GM20431 (cell line): ENCODE results near the gene NOL4L.
"Not testable (repeated sequence)": the region's sequence is repeated elsewhere in the genome, so short reads cannot be mapped to it uniquely, and the experiment has no call there.

Experiments used
- in situ Hi-C: fragments of 300-500 bp; cut with MseI, MboI; formaldehyde crosslinking; loops from one replicate; pipeline ENCODE4 v1.15.0; 2020; ENCODE audit warnings: low sequenced_read_pairs; ENCODE audit not compliant: unreplicated experiment

The NOL4L gene

DNA sequence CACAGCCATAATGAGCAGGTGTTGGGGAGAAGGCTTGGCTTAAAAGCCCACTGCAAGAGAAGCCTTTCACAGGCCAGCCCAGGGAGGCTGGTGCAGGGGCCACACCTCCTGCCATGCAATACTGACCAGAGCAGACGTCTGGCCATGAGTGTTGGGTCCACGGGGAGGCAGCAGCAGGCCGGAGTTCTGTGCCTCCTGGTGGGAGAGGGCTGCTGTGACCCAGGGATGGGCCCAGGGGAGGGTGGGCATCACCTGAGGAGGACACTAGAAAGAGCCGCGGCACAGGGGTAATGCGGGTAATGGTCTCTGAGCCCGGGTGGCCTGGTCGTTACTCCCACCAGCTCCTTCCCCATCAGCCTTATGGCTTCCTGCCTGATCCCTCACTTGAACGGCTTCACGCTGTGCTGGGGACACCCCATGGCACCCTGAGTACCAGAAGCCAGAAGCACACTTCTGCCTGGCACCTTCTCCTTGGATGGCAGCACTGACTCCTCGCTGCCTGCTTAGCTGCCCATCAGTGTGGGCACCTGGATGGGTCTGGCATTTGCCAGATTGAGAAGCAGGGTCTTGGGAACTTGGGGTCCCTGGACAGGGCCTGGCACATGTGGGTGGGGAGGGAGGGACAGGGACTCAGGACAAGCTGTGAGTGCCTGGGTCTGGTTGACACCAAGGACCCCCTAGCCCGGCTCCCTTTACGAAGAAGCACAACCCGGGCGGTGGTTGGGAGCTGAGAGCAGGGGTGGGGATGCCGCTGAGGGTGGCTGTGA lies 118.2 kb downstream of the NOL4L start:
- in situ Hi-C loops = no loop called here

DNA sequence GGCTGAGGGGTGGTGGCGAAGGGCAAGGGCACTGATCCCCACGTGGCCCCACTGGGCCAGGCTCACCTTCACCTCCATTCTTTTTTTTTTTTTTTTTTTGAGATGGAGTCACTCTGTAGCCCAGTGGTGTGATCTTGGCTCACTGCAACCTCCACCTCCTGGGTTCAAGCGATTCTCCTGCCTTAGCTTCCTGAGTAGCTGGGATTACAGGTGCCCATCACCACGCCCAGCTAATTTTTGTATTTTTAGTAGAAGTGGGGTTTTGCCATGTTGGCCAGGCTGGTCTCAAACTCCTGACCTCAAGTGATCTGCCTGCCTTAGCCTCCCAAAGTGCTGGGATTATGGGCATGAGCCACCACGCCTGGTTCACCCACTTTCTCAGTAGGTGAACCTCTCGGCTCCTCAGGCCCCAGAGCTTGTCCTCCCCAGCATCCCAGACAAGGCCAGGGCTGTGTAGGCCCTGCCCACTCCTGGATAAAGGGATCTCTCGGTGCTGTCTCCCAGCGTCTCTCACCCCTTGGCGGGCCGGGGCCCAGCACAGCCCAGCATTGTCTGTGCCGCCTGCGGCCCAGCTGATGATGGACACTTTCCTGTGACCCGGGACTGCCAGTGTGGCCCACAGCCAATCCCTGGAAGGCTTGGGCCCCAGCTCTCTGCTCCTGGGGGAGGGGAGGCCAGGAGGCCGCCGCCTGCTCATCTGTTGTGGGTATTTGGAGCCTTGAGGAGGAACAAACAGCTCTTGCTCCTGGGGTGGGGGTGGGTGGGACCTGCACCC lies 119.0 kb downstream of the NOL4L start:
- in situ Hi-C loops = not testable (repeated sequence)

DNA sequence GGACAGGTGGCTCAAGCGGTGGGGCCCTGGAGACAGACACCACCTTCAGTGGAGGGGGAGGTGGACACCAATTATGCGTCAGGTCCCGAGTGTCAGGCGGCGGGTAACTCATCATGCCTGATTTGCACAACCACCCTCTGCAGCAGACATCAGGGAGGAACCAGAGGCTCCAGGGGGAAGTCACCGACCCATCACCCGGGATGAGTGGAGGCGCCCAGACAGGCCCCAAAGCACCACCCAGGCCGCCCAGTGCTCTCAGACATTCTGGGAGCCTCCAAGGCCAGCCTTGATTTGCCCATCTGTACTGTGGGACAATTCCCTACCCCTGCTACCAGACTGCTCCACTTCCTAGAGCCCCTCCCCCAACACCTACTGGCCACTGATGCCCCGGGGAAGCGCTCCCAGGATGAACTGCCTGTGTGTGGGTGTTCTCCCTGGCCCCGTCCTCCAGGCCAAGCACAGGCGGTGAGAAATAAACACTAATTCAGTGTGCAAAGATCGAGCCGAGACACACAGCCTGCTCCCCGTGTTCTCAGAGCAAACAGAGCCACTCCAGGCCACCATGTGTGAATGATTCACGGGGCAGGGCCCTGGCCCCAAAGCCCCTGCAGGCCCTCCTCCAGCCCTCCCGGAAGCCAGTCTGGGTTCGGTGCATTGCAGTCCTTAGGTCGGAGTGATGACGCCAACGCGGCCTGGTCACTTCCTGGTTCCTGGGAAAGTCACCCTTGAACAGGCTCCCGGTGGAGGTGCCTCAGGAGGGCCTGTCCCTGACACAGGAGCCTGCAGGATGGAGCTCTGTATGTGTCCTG lies 119.8 kb downstream of the NOL4L start:
- in situ Hi-C loops = no loop called here

DNA sequence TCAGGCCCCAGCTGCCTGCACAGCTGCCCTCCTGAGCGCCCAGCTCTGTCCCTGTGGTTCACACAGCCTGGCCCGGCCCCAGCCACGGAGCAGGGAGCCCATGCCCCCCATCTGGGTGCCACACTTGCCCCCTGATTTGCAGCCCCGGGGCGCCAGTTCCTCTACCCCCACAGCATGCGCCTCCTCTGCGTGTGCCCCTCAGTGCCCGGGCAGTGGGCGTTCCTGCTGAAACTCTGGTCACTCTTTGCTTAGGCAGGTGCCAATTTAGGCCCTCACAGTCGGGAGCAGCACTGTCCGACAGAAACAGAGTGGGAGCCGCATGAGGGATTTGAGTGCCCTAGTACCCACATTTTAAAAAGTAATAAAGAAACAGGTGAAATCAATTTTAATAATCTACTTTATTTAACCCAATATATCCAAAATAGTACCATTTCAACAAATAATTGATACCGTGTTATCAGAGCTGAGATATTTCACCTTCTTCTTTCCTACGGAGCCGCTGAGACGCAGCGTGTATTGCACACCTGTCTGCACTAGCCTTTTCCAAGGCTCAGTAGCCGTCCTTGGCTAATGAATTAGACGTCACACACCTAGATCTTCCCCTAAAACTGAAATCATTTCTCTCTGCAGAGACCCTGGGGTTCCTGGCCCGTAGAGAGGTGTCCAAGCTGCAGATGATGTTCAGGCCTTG lies 120.6 kb downstream of the NOL4L start:
- in situ Hi-C loops = no loop called here

DNA sequence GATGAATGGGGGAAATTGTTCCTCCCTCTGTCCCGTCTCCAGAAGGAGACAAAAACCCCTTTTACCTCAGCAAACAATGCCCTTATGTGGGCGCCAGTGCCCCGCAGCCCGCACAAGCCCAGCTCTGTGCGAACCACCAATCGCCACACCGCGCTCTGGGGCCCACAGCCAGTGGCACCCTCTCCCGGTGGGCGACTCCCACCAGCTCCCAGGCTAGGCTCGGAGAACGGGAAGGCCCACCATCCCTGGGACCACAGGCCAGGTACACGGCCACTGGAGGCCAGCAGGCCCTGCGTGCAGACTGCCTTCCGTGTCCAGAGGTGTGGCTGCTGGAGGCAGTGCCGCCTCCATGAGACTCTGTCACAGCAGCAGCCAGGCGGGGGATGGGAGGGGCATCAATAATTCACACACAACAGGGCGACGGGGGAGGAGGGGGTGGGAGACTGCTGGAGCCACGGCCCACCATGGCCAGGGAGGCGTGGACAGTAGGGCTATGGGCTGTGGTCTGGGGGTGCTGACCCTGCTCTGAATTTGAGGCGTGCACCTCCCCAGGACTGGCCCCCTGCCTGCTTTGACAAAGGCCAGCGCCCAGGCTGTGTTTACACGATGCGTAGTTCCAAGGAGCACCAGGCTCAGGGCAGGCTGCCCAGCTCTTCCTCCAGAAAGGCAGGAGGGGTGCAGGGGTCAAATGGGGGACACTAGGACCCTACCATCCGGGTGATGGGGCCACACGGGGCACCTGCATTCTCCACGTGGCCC lies 121.3 kb downstream of the NOL4L start:
- in situ Hi-C loops = no loop called here

DNA sequence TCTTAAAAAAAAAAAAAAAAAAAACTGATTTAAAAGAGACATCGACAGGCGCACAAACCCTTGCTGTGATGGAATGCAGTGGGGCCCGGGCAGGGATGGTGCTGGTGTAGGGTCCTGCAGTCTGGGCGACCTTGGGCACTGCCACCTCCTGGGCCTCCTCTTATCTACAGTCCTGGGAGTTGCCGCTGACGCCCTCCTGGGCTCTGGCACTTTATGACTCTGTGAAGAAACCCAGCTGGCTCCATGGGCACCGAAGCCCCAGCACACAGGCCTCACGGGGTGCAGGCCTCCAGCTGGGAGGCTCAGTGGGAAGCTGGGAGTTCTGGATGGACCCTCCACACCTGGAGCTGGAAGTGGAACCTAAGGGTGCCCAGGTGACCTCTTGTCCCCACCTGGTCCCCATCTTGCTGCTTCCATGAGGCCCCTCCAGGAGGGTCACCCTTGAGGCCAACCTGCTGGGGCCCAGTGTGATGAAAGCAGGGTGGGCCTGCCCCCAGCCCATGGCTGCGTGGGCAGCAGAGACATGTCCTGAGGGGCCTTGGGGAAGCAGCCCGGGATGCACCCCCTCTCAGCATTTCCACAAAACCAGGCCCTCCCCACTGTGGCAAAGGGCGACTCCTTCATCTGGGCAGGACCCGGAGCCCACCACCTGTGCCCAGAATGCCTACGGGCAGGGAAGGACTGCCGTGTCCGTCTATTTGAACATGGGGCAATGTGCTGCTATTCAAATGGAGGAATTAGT lies 122.1 kb downstream of the NOL4L start:
- in situ Hi-C loops = no loop called here

DNA sequence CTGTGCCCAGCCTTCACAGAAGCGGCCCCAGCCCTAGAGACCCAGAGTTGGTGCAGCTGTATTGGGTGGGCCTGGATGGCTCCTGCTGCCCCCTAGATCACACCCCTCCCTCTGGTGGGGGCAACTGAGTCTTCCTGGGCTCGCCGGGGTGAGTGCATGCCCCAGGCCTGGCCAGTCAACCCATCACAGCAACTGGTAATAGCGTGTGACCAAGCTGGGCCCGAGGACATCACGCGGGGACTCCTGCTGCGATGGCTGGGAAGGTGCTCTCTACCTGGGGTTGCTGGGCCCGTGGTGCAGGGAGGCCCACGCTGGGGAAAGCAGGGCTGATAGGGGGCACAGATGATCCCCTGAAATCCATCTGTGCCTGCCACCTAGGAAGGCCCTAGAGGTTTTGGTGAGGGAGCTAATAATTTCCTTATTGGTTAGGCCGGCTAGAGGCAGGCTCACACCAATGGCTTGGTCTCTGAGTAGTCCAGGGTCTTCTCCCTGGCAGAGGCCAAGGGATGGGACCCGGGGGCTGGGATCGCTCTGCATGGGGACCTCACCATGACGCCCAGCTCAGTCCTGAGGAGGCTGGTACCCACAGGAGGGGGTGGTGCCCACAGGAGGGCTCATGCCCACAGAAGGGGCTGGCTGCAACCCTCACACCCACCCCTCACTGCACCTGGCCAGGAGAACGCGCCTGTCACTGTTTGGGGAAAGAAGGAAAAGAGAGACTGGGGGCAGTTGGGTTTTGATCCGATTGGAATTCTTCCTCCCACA lies 123.1 kb downstream of the NOL4L start:
- in situ Hi-C loops = no loop called here

DNA sequence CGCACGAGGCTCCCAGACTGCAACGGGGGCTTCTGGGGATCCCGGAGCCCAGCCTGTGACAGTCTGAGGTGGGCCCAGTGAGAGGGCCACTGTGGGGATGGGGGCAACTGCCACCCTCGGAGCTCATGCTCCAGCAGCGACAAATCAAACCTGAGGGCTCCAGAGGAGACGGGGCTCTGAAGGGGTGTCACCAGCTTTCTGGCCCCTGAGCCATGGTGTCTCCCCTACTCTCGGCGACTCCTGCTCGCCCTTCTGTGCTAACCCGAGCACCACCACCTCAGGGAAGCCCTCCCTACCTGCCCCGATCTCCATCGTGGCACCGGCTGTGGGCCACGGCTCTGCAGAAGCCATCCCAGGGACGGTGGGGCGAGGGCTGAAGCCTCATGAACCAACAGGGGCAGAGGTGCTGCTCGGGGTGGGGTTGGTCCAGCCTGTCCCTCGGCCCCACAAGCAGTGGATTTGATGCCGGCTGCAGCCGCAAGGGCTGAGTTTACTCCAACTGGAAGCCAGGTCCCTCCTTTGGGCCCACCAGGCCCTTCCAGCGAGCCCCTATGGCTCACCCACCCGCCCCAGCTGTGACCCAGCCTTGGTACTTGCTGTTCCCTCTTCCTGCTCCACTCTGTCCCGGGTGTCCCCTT lies 124.3 kb downstream of the NOL4L start:
- in situ Hi-C loops = no loop called here

DNA sequence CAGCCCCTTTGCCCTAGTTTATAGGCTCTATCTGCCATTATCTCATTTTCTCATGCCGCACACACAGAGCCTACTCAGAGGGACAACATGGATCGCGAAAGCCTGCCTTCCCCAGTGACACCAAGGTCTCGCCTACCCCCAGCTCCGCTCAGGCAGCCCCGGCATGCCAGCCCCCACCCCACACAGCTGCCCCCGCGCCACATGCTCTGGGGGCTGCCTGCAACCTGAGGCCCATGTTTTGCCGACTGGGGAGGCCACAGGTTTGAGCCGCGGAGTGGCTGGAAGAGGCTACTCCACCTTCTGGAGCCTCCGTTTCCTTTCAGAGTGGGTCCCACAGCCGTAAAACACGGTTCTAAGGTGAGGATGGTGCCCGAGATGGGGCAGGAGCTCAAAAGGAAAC lies 124.9 kb downstream of the NOL4L start:
- in situ Hi-C loops = no loop called here

DNA sequence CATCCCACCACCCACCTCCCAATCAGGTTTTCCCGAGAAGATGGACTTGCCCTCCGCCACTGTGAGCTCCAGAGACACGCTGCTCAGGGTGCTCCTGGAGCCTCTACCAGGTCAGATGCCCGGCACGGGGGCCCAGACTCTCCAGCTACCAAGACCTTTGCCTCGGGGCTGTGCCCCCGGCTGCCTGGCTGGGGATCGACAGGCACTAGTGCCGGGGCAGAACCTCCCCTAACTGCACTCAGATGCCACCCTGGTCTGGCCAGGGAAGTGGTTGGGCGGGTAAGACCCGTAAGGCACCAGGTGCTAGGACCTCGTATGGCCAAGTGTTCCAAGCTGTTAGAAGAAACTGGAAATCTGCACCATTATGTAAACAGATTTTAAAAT lies 126.3 kb downstream of the NOL4L start:
- in situ Hi-C loops = no loop called here

DNA sequence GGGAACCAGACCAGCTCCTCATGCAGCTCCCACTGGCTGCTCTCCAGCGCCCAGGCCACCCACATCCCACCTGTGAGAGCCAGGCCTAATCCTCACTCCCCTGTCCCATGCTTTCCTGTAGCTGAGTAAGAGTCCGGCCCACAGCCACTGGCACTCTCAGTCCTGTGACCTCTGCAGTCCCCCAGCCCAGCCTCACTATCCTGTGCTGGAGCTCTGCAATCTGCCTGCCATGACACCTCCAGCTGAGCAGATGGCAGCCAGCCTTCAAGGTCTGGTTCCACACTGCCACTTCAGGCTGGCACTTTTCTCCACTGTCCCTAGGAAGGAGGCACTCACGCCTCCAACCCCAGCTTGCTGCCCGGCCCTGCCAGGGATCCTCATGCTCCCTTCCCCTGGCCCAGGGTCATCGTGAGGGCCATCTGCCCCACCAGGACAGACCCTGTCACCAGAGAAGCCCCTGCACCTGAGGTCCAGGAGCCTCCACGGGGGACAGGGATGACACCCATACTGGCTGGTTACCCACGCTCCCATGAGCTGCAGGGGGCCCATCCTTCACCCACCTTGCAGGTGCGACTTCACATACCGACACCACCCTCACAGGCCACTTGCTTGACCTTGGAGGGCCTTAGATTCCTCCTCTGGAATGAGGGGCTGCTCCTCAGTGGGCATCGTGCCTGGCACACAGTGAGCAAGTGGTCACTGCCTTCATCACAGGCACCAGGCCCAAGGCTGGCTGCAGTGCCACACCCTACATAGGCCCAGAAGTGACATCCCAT lies 126.9 kb downstream of the NOL4L start:
- in situ Hi-C loops = no loop called here

DNA sequence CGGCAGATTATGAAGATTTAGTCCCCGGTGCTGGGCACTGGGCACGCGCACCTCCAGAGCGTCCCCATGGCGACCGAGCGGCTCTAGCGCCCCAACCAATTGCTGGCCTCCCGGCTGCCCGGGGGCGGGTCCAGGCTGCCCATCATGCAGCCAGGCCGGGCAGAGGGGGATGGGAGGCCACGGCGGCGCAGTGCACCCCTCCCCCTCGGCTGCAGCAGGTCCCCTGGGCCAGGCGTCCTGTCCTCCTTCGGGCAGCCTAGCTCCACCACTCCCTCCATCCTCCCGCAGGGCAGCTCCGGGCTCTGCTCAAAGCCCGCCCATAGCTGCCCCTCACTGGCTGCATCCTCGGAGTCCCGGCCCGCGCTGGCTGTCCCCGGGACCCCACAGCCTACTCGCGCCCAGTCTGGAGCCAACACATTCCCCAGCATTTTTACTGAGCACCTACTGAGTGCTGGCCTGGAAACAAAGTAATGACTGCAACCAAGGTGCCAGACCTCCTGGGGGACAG lies 127.6 kb downstream of the NOL4L start:
- in situ Hi-C loops = no loop called here

DNA sequence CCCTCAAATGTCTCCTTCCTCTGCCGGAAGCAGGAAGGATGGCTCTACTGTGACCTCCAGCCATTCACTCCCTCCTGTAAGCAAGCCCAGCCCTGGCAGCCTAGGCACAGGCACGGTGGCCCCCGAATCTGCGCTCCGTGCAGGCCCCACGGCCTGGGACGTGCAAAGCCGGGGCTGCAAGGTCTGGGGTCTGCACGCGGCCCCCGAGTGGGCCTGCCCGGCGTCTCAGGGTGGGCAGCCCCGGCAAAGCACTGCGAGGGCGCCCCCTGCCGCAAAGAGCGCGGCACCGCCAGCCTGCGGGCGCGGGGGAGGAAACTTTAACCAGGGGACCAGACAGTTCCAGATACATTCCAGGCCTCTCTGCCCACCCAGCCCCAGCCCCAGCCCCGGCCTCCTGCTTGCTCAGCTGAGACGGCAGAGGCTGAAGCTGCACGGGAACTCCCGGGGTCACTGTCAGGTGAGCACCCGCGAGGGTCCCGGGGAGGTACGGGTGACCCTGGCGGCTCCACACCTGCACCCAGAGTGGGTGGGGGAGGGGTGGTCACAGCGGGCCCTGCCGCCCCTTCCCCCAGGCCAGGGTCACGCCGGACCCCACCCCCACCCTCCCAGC lies 128.2 kb downstream of the NOL4L start:
- in situ Hi-C loops = no loop called here

DNA sequence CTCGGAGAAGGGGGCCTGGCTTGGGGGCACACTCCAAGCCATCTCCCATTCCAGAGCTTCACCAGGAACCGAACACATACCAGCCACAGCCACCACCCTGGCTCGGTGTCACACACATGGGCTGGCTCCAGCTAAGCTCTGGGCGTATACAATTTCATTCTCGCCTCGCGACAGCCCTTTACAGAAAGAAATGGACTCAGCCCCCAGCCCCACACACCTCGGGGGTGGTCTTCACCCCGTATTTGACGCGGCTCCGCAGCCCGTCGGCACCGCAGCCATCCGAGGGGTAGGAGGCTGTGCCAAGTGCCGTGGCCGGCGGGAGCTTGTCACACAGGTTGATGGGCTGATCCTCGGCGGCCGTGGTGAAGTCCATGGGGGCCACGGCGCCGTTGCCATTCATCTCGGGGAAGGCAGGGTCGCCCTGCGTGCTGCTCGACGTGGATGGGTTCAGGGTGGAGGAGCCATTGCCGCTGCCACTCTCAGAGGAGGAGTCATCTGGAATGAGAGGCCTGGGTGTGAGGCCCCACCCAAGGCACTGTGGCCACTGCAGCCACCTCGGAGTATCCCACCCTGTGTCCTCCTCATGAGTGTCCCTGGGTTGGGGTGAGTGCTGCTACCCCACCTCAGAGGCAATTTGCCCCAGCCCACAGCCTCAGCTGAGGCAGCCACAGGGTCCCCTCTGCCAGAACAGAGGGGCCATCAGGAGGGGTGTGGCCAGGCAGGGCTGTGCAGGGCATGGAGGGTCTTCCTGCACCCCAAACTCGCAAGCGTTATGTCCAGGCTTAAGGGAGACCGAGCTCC lies 129.0 kb downstream of the NOL4L start:
- in situ Hi-C loops = no loop called here

DNA sequence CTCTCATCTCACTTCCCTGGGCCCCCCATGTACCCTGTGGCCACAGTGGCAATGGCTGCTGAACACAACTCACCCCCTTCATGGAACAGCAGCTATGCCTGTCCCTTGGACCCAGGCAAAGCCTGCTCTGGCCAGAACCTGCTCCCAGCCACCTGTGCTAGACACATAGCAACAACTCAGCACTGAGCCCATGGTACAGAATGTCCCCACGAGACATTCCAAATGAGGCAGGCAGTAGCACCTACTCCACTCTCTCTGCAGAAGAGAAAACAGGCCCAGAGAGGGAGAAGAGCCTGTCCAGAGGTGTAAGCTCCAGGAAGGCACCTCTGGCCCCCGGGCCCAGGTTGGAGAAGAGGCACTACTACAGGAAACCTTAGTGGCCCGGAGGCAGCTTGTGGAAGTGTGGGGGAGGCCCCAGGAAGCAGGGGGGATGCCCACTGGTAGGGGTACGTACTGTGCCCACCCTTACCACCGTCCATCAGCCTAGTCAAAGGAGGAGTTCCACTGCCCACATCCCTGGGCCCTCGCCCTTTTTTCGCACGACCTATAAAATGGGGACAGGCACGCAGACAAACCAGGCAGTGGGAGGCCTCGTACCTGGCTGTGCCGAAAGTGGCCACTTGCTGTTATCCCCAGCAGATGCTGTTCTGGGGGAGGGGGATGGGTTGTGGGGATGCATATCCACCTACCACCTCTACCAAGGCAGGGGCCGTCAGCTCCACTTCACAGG lies 129.8 kb downstream of the NOL4L start:
- in situ Hi-C loops = no loop called here
